Loucy (cell line): ENCODE data around the gene DRD5.

ENCODE experiments used
- H2AFZ ChIP-seq: fragments of 200-600 bp; sonication (generic); 2 replicates; pipeline ENCODE4 v1.6.0; 2016; ENCODE audit warnings: antibody characterized with exemption, mild to moderate bottlenecking, low read length, moderate library complexity
- H3F3A ChIP-seq: fragments of 200-600 bp; 2 replicates; pipeline ENCODE4 v1.6.0; 2016; ENCODE audit warnings: antibody characterized with exemption, low read depth, mild to moderate bottlenecking
- H3K27me3 ChIP-seq: fragments of 200-600 bp; sonication (generic); 2 replicates; pipeline ENCODE4 v1.6.1; 2014; ENCODE audit warnings: low read length, mild to moderate bottlenecking; ENCODE audit not compliant: insufficient read depth, poor library complexity, severe bottlenecking
- H3K36me3 ChIP-seq: fragments of 200-600 bp; sonication (generic); 2 replicates; pipeline ENCODE4 v1.6.1; 2016; ENCODE audit warnings: low read length; ENCODE audit not compliant: insufficient read depth
- H3K4me1 ChIP-seq: fragments of 200-600 bp; sonication (generic); 2 replicates; pipeline ENCODE4 v1.5.1; 2014; ENCODE audit warnings: low read length, mild to moderate bottlenecking; ENCODE audit not compliant: insufficient read depth, poor library complexity, severe bottlenecking
- H3K4me2 ChIP-seq: fragments of 200-600 bp; sonication (generic); 2 replicates; pipeline ENCODE4 v1.6.0; 2014; ENCODE audit warnings: antibody characterized with exemption, low read length, low read depth, mild to moderate bottlenecking; ENCODE audit not compliant: poor library complexity, severe bottlenecking
- H3K4me3 ChIP-seq: fragments of 200-600 bp; sonication (generic); 2 replicates; pipeline ENCODE4 v1.5.1; 2014; ENCODE audit warnings: low read length, mild to moderate bottlenecking, mixed read lengths; ENCODE audit not compliant: poor library complexity, severe bottlenecking
- H3K79me2 ChIP-seq: fragments of 200-600 bp; sonication (generic); 2 replicates; pipeline ENCODE4 v1.6.1; 2014; ENCODE audit warnings: low read length; ENCODE audit not compliant: insufficient read depth
- H3K9ac ChIP-seq: fragments of 200-600 bp; sonication (generic); 2 replicates; pipeline ENCODE4 v1.6.0; 2014; ENCODE audit warnings: mild to moderate bottlenecking, low read depth, low read length, moderate library complexity; ENCODE audit not compliant: poor library complexity, severe bottlenecking
- H3K9me2 ChIP-seq: fragments of 200-600 bp; sonication (generic); replicated peaks from 2 replicates; pipeline ENCODE4 v1.6.1; 2016; ENCODE audit warnings: low read depth, low read length, mixed read lengths
- H3K9me3 ChIP-seq: fragments of 200-600 bp; sonication (generic); 2 replicates; pipeline ENCODE4 v1.6.1; 2014; ENCODE audit warnings: mild to moderate bottlenecking, antibody characterized with exemption, low read length, low read depth; ENCODE audit not compliant: insufficient read depth
- H4K20me1 ChIP-seq: fragments of 200-600 bp; sonication (generic); 2 replicates; pipeline ENCODE4 v1.6.0; 2014; ENCODE audit warnings: antibody characterized with exemption, low read length, mild to moderate bottlenecking; ENCODE audit not compliant: insufficient read depth, poor library complexity, severe bottlenecking
- CTCF ChIP-seq: fragments of 200-600 bp; sonication (generic); conservative IDR thresholded peaks from 2 replicates; pipeline ENCODE4 v1.5.1; 2014; ENCODE audit warnings: mild to moderate bottlenecking, antibody characterized with exemption, low read length
- EZH2phosphoT487 ChIP-seq: fragments of 200-600 bp; IDR thresholded peaks from 2 replicates; pipeline ENCODE4 v1.6.1; 2018; ENCODE audit warnings: antibody characterized with exemption, mild to moderate bottlenecking, moderate library complexity, borderline replicate concordance

The DRD5 gene

DNA sequence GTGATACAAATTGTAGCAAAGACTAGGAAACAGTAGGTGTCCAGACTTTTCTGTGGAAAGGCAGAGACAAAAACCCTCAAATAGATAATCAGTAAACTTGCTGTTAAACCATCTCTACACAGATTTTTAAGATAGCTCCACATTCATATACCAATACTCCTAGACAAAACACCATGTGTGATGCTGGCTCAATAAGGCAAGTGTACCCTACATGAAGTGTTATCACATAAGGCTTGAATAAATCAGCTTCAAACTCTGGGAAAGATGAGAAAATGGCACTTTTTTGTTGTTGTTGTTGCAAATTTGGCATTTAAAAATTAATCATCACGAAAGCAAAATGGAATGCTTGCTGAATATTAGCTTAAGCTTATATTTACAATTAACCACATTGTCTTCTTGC is 45.1 kb downstream of the DRD5 start:
- no peaks in the 10 kb centered on the region for H4K20me1 ChIP-seq

GRCh38 chr4:9832640-9833039 is 51.2 kb downstream of the DRD5 start:
- TF ChIP-seq CTCF (no peak), EZH2phosphoT487 (no peak)
- Histone ChIP-seq H3K4me1 (no peaks in the 10 kb centered on the region), H3K27me3 (no peaks in the 10 kb centered on the region), H3F3A (no peaks in the 10 kb centered on the region), H3K4me2 (no peak overlapping the region), H3K9ac (no peak overlapping the region), H4K20me1 (no peaks in the 10 kb centered on the region), H3K9me3 (no peaks in the 10 kb centered on the region), H3K9me2 (no peaks in the 10 kb centered on the region), H3K4me3 (no peak overlapping the region), H3K79me2 (no peaks in the 10 kb centered on the region), H2AFZ (no peak overlapping the region), H3K36me3 (no peaks in the 10 kb centered on the region)

More for the DNA sequence above, 45.1 kb downstream of the DRD5 start:
- TF ChIP-seq EZH2phosphoT487 (no peak), CTCF (no peak)
- Histone ChIP-seq H2AFZ (no peak overlapping the region), H3K9ac (no peak overlapping the region), H3K9me3 (no peaks in the 10 kb centered on the region), H3F3A (no peaks in the 10 kb centered on the region), H3K27me3 (no peaks in the 10 kb centered on the region), H3K4me2 (no peak overlapping the region), H3K79me2 (no peaks in the 10 kb centered on the region), H3K4me3 (no peak overlapping the region), H3K9me2 (no peaks in the 10 kb centered on the region), H3K4me1 (peaks cover 6% of the 10 kb centered on the region), H3K36me3 (no peaks in the 10 kb centered on the region)

GRCh38 chr4:9833421-9833820 is 52.0 kb downstream of the DRD5 start:
- Histone ChIP-seq H3F3A (no peaks in the 10 kb centered on the region), H3K9me3 (no peaks in the 10 kb centered on the region), H3K9me2 (no peaks in the 10 kb centered on the region), H3K27me3 (no peaks in the 10 kb centered on the region), H3K9ac (no peak overlapping the region), H3K79me2 (no peaks in the 10 kb centered on the region), H3K4me2 (no peak overlapping the region), H3K36me3 (no peaks in the 10 kb centered on the region), H3K4me1 (no peaks in the 10 kb centered on the region), H3K4me3 (no peak overlapping the region), H4K20me1 (no peaks in the 10 kb centered on the region), H2AFZ (no peak overlapping the region)
- TF ChIP-seq EZH2phosphoT487 (no peak), CTCF (no peak)
